D721Med (cell line): Measurements from ENCODE around the gene GALNT10.

ENCODE experiments used
- DNase-seq: peaks from one replicate; pipeline ENCODE4 v3.0.0; 2011; ENCODE audit warnings: low spot score; ENCODE audit not compliant: insufficient read length
- FAIRE-seq: peaks from 2 replicates; lab custom pipeline; 2011; peaks lifted over from hg19 to GRCh38; lab: Jason Lieb, UNC
- TF ChIP-seq, protein P1 (sequence below): IDR thresholded peaks from 2 replicates; pipeline ENCODE4 v1.5.1; 2012; ENCODE audit warnings: mild to moderate bottlenecking, control low read depth; ENCODE audit not compliant: insufficient read depth; ENCODE audit errors: missing control alignments

The GALNT10 gene

DNA sequence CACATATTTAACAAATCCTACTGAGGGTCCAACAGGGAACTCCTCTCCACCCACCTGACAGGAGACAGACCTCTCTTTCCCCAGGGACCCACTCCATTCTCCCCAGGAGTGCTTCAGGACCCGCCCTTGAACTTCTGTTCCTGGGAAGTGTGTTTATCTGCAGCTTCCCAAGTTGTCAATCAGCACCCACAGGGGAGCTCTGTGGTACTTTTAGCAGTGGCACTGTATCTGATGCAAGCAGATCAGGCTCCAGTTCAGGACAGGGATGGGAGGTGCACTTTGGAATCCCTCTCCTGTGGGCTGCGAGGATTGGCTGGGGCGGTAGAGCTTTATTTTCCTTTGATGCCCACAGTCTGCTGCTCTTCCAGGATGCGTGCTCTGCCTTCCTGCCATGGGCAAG lies 8.7 kb downstream of the GALNT10 start:
- FAIRE-seq = no peak
- DNase-seq = no peak
- TF ChIP-seq, protein P1, sequence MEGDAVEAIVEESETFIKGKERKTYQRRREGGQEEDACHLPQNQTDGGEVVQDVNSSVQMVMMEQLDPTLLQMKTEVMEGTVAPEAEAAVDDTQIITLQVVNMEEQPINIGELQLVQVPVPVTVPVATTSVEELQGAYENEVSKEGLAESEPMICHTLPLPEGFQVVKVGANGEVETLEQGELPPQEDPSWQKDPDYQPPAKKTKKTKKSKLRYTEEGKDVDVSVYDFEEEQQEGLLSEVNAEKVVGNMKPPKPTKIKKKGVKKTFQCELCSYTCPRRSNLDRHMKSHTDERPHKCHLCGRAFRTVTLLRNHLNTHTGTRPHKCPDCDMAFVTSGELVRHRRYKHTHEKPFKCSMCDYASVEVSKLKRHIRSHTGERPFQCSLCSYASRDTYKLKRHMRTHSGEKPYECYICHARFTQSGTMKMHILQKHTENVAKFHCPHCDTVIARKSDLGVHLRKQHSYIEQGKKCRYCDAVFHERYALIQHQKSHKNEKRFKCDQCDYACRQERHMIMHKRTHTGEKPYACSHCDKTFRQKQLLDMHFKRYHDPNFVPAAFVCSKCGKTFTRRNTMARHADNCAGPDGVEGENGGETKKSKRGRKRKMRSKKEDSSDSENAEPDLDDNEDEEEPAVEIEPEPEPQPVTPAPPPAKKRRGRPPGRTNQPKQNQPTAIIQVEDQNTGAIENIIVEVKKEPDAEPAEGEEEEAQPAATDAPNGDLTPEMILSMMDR = no peak

DNA sequence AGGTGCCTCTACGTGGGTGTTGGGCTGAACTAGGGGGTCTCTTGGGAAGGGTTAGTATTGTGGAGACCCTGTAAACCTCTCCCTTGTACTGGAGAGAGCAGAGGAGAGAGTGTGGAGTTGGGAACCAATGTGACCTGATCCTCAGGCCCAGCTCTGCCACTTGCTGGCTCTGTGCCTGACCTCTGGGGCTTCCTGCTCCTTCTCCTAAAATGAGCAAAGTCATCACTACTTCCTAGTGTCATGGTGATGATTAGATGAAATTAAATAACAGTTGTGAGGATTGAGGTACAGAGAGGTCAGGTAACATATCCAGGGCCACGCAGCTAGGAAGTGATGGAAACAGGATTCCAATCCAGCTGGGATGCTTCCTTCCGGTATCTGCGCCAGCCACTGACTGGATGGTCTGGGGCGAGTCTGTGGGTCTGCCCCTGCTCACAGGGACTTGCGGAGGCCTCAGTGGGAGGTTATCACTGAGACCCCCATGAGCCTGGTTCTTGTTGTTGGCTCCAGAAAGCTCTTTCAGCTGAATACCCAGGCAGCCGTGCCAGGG lies 9.2 kb downstream of the GALNT10 start:
- DNase-seq = no peak
- TF ChIP-seq, protein P1 = no peak
- no peak for FAIRE-seq

DNA sequence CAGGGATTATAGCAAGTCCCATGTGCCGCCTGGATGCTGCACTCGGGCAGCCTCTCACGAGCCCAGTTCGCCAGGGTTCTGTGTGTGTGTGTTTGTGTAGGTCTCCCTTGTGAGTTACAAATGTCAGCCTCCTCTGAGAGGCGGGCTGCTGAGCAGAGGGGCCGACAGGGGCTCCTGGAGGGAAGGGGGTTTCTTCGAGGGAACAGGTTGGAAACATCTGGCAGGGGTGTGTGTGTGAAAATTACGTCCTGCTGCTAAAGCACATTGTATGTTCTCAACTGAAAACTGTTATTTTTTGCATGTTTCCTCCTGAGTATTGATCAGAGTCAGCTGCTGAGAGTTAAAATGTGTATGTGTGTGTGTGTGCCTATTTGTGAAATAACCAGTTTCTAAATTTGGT lies 9.7 kb downstream of the GALNT10 start:
- DNase-seq = no peak
- no peak for FAIRE-seq
- TF ChIP-seq, protein P1 = no peak

DNA sequence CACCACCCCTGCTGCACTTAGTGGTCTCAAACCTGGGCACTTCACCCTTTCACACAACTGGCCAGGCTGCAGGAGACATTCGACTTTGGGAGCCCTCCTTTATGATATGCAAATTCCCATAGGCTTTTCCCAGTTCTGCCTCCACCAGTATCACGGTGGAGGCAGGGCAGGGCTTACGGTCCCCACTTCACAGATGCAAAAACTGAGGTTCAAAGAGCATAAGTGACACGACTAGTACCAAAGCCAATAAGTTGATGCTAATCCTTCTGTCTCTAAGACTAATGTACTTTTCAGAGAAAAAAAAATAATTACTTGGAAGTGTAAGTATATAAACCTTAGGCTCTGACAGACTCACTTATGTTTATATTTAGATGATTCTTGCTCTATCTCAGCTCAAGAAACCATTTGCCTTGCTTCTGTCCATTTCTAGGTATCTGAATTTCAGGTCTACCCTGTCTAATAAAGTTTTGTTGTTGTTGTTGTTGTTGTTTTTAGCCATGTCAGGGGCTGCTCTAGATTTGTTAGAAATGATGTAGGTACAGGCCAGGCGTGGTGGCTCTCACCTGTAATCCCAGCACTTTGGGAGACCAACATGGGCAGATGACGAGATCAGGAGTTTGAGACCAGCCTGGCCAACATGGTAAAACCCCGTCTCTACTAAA lies 10.7 kb downstream of the GALNT10 start:
- DNase-seq = no peak
- FAIRE-seq = no peak
- TF ChIP-seq, protein P1 = no peak

DNA sequence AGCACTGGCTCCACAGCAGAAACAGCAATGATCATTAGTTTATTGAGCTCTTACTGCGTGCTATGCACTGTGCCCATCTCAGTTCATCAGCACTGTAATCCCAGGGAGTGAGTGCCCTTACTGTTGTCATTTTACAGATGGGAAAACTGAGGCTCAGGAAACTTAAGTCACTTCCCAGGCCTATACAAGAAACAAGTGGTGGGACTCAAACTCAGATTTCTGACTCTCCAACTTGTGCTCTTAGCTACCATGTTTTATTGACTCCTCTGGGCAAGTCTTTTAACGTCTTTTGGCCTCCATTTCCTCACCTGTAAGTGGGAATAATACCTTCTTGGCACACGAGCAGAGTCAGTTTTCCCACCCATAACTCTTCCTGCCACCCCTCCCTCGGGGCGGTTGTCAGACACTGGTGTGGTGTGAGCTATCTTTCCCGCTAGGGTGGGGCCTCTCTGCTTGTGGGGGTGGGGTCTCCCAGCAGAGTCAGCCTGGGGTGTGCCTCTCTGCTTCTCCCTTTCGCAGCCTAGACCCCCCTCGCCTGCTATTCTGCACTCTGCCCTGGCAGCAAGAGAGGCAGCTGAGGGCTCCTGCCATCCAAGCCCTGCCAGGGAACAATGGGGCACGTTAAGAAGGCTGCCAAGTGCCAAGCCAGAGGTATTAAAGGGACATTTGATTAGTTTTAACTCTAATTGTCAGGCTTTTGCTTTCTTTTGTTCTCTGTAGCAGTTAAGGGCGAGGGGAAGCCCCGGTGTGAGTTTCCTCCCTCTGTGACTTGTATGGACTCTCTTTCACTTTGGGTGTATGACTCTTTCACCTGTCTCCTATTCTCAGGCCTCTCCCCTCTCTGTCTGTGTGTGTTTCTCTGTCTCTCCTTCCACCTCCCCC lies 12.1 kb downstream of the GALNT10 start:
- TF ChIP-seq, protein P1 = no peak
- FAIRE-seq (no peak), DNase-seq (no peak)

DNA sequence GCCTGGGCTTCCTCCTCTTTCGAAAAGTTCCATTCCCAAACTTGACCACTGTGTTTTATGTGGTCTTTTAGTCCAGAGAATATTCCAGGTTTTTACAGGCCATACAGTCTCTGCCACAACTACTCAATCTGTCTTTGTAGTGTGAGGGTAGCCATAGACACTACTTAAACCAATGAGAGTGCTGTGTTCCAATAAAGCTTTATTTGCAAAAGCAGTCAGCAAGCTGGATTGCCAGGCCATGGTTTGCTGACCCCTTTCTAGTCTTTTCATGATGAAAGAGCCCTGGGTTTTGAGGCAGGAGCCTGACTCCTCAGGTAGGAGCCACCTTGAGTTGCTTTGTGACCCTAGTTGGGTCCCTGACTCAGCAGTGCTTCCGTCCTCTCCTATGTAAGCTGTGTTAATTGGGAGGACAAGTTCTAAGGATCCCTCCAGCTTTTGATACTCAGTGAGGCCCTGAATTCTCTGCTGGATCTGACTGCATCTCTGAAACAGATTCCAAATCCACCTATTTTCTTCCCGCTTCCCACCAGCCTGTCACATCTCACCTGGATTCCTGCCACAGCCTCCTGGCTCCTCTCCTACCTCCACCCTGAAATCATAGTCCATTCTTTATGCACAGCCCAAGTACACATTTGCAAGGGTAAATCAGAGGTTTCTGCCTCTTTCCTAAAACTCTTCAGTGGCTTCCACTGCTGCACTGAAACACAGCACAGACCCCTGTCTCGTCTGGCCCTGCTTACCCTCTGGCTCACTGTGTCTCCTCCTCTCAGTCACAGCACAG lies 13.5 kb downstream of the GALNT10 start:
- TF ChIP-seq, protein P1 = no peak
- DNase-seq = no peak
- no peak for FAIRE-seq
